ENCODE data around the gene ZKSCAN1.

The ZKSCAN1 gene

GRCh38 chr7:100088621-100089457 lies 73.4 kb downstream of the ZKSCAN1 start, which contains the start of gene COPS6:
COPS6 (plus strand) TSS chr7:100088969; CDS start chr7:100088991, 22 bp downstream.
- Mint-ChIP-seq H3K27ac (peak within 1 kb of the TSS; percentile 84), H3K36me3 (peaks cover 18% of the 10 kb centered on the region)
- peak; percentile 90 for ATAC-seq (ENCODE audit: low read depth)

DNA sequence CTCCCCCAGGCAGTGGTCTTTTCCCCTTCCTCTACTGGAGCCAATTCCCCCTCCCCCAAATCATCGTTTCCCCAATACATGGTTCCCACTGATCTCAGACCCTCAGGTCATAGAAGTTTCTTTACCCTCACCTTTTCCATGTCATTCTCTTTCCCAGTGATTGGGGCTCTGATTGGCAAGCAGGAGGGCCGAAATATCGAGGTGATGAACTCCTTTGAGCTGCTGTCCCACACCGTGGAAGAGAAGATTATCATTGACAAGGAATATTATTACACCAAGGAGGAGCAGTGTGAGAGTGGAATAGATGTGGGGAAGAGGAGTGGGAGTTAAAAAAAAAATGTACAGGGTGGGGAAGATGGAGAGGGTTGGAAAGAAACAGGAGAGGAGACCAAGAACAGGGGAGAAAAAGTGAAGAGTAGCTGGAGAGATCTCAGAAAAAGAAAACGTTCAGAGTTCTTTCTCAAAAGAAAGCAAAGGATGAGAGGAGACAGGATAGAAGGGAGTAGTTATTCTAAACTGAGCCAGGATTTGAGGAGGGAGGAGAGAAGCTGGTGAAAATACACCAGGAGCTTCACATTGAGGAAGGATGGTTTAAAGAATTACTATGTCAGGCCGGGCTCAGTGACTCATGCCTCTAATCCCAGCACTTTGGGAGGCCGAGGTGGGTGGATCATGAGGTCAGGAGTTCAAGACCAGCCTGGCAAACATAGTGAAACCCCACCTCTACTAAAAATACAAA lies 74.2 kb downstream of the ZKSCAN1 start:
- ATAC-seq (ENCODE audit: low read depth) (no peak), DNase-seq (ENCODE audit: low spot score in 2 of 2) (no peak)
- H3K9me3 Mint-ChIP-seq: no peaks in the 10 kb centered on the region
- H3K27ac Mint-ChIP-seq: peak overlapping the region; percentile 84
- H3K36me3 Mint-ChIP-seq: peaks cover 19% of the 10 kb centered on the region
- H3K4me3 Mint-ChIP-seq: peak overlapping the region; percentile 90
- peaks cover 15% of the 10 kb centered on the region for H3K4me1 Mint-ChIP-seq
- no peaks in the 10 kb centered on the region for H3K27me3 Mint-ChIP-seq

More at GRCh38 chr7:100088621-100089457, 73.4 kb downstream of the ZKSCAN1 start, which contains the start of gene COPS6:
- Mint-ChIP-seq H3K9me3 (no peaks in the 10 kb centered on the region), H3K4me1 (peaks cover 15% of the 10 kb centered on the region), H3K4me3 (peak within 1 kb of the TSS; percentile 90), H3K27me3 (no peaks in the 10 kb centered on the region)
- peak; percentile 81 to 84 for DNase-seq (ENCODE audit: low spot score in 2 of 2)

DNA sequence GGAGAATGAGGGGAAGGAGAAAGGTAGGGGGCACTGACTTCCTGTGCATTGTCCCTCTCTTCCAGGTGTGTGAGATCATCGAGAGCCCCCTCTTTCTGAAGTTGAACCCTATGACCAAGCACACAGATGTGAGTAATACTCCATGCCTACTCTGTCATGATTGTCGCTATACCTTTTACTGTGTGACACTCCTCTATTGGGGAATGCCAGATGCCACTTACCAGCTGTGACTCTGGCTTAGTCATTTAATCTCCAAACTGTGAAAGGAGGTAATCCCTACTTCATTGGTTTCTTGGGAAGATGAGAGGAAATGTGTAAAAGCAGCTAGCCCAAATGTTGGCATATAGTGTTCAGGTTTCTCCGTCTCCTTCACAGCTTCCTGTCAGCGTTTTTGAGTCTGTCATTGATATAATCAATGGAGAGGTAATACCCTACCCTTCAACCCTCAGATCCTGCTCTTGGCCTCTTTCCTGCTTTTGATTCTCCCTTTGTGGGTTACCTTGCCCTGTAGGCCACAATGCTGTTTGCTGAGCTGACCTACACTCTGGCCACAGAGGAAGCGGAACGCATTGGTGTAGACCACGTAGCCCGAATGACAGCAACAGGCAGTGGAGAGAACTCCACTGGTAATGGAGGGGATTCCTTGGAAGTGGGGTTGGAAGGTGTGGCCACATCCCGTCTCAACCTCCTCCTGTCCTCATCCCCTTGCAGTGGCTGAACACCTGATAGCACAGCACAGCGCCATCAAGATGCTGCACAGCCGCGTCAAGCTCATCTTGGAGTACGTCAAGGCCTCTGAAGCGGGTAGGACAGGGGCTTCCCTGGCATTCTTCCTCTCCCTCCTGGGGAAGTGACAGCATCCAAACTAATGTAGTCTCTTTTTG lies 75.4 kb downstream of the ZKSCAN1 start:
- ATAC-seq (ENCODE audit: low read depth) (no peak), DNase-seq (ENCODE audit: low spot score in 2 of 2) (no peak)
- Mint-ChIP-seq H3K4me1 (peaks cover 15% of the 10 kb centered on the region), H3K9me3 (no peaks in the 10 kb centered on the region), H3K4me3 (no peak overlapping the region), H3K27ac (peak overlapping the region; percentile 35), H3K27me3 (no peaks in the 10 kb centered on the region), H3K36me3 (peaks cover 22% of the 10 kb centered on the region)
